K562 (cell line): ENCODE measurements around the gene VPS37D. TPM values are rescaled to one million over a fixed set of nuclear protein-coding genes. Genes with fewer than 3 reads are reported as not detected.
A peak's percentile ranks its signal among the peaks of the same experiment; 100 is the strongest.

ENCODE experiments used
- CHD2 ChIP-seq: IDR thresholded peaks from 2 replicates; pipeline ENCODE4 v1.6.1; 2011; ENCODE audit warnings: low read depth, low read length
- CHD7 ChIP-seq: fragments of 200-600 bp; sonication (generic); IDR thresholded peaks from one replicate; pipeline ENCODE4 v1.6.1; 2012; ENCODE audit warnings: mild to moderate bottlenecking, low read depth, low read length, inconsistent platforms
- FOXK2 ChIP-seq, 2 experiments: fragments of 450-650 bp; IDR thresholded peaks in 1 of 2; conservative IDR thresholded peaks in 1 of 2; 2 replicates each; pipeline ENCODE4 v1.6.1; 2016; ENCODE audit warnings: low read depth in 2 of 2, mild to moderate bottlenecking in 1 of 2
- GTF2E2 ChIP-seq: fragments of 200-800 bp; sonication (Bioruptor generic); IDR thresholded peaks from 2 replicates; pipeline ENCODE4 v1.6.1; 2016; ENCODE audit warnings: missing genetic modification characterization, missing compliant biosample characterization
- HINFP ChIP-seq: fragments of 450-650 bp; conservative IDR thresholded peaks from 2 replicates; pipeline ENCODE4 v1.6.1; 2016; ENCODE audit warnings: missing genetic modification characterization, low read depth, mild to moderate bottlenecking, control low read depth, missing compliant biosample characterization
- PRMT5 ChIP-seq: sonication (generic); formaldehyde crosslinking; IDR thresholded peaks from 2 replicates; pipeline ENCODE4 v1.5.0; 2020; ENCODE audit warnings: missing genetic modification reagents
- ZBTB9 ChIP-seq: fragments of 450-650 bp; formaldehyde crosslinking; IDR thresholded peaks from 2 replicates; pipeline ENCODE4 v1.4.0; 2020; ENCODE audit warnings: mild to moderate bottlenecking, moderate library complexity
- ZNF263 ChIP-seq: sonication (generic); formaldehyde crosslinking; IDR thresholded peaks from 2 replicates; pipeline ENCODE4 v1.8.0; 2022; ENCODE audit warnings: mild to moderate bottlenecking, missing genetic modification reagents, borderline replicate concordance
- ZSCAN32 ChIP-seq: fragments of 450-650 bp; formaldehyde crosslinking; IDR thresholded peaks from 2 replicates; pipeline ENCODE4 v1.4.0; 2020; ENCODE audit warnings: mild to moderate bottlenecking, moderate library complexity
- polyA plus RNA-seq, 8 experiments: library from polyadenylated mRNA; depleted of rRNA in 4 of 8; stranded (reverse) in 5 of 8; unstranded in 3 of 8; fragments of >200 nt; fragmentation: Nextera tagmentation in 2 of 8; fragmentation: Illumina TruSeq in 1 of 8; extraction: Ambion mirVana in 2 of 8; extraction: Trizol in 1 of 8; gene quantifications; 2 replicates each; pipeline versions ENCODE4 v1.2.1 to v1.2.3, GENCODE V29; 2011 to 2014; ENCODE audit warnings: inconsistent platforms in 1 of 8, missing spikeins in 1 of 8
- total RNA-seq, 7 experiments: library from RNA; depleted of rRNA in 6 of 7; stranded (reverse); fragments of >200 nt in 6 of 7; fragmentation: Illumina TruSeq in 2 of 7; extraction: Trizol in 2 of 7; gene quantifications; 2 replicates each; pipeline versions ENCODE4 v1.2.1 to v1.2.3, GENCODE V29; 2011 to 2021; ENCODE audit warnings: low replicate concordance in 1 of 7

The VPS37D gene
- total and polyA plus RNA-seq, 9 of the 15 experiments (the other 6 are each of a cell fraction or from before 2014, with no cell fraction given): 0.25 to 2.3 (median 1.0) TPM; not detected in 3

- TF ChIP-seq CHD7 (no peak), CHD2 (peak; percentile 62), ZSCAN32 (CRISPR knock-in tag) (no peak), ZNF263 (CRISPR knock-in tag) (no peak), PRMT5 (CRISPR knock-in tag) (no peak), GTF2E2 (0 out of 2 replicates have a peak, but pooled peaks have one; percentile 49), HINFP (tag) (no peak), ZBTB9 (CRISPR knock-in tag) (no peak), FOXK2 (conservative IDR thresholded peaks at IDR 0.05 in 1 of 2, IDR thresholded peaks at IDR 0.05 in 1 of 2; ENCODE audit: low read depth in 2 of 2) (peak; percentile 88 to 93)
These were observed 15.6 kb downstream of the VPS37D start, which contains the start of the genes BUD23 and DNAJC30 (continued) for GRCh38 chr7:73683056-73683787.
